ENCODE results near the gene EYA3.

EYA3 gene

GRCh38 chr1:28067523-28068090 lies 20.8 kb downstream of the EYA3 start:
- no peak overlapping the region for H3K4me3 ChIP-seq (ENCODE audit: insufficient read depth in 1 of 2, low read depth in 1 of 2, low read length in 2 of 2)
- H3K36me3 ChIP-seq (ENCODE audit: control insufficient read depth in 1 of 2, insufficient read depth in 2 of 2, low read depth in 1 of 2, low read length in 2 of 2), result no peaks in the 10 kb centered on the region
- H4K8ac ChIP-seq (ENCODE audit: low read length), result no peak overlapping the region
- H4K91ac ChIP-seq (ENCODE audit: low read length), result no peak overlapping the region
- no peak overlapping the region for H3K4me2 ChIP-seq (ENCODE audit: low read length, poor library complexity, severe bottlenecking)
- no peak overlapping the region for H3K23ac ChIP-seq (ENCODE audit: low read length in 2 of 2)
- no peak overlapping the region for H2AK5ac ChIP-seq (ENCODE audit: low read length, severe bottlenecking)
- no peak overlapping the region for H2BK120ac ChIP-seq (ENCODE audit: low read depth, low read length)
- no peak overlapping the region for H3K4ac ChIP-seq (ENCODE audit: low read depth in 1 of 2, low read length in 2 of 2)
- H3K4me1 ChIP-seq (ENCODE audit: control insufficient read depth, insufficient read depth, low read depth, low read length), result peaks cover 9% of the 10 kb centered on the region
- H3K27ac ChIP-seq (ENCODE audit: low read length, poor library complexity, severe bottlenecking), result no peak overlapping the region
- no peak overlapping the region for H2BK12ac ChIP-seq (ENCODE audit: low read length in 2 of 2)
- H2BK15ac ChIP-seq (ENCODE audit: low read depth, poor library complexity, severe bottlenecking), result no peak overlapping the region
- WGBS, result no CpG with 5 or more reads among the region's 2 CpGs
- peak overlapping the region; percentile 9 for H3K9ac ChIP-seq (ENCODE audit: low read length)
- no peak overlapping the region for H2AFZ ChIP-seq (ENCODE audit: low read depth, low read length)
- no peak overlapping the region for H3K14ac ChIP-seq (ENCODE audit: low read length in 2 of 2)
- no peak overlapping the region for H3K18ac ChIP-seq (ENCODE audit: low read depth in 1 of 2, low read length in 2 of 2)
- H2BK5ac ChIP-seq (ENCODE audit: low read depth, low read length, poor library complexity, severe bottlenecking), result no peak overlapping the region
- peaks cover 4% of the 10 kb centered on the region for H3K79me1 ChIP-seq (replicated peaks; ENCODE audit: low read length, poor library complexity, severe bottlenecking)
- no peaks in the 10 kb centered on the region for H3K27me3 ChIP-seq (ENCODE audit: control insufficient read depth in 1 of 2, insufficient read depth in 1 of 2, low read length in 2 of 2)
- DNase-seq, result no peak
- no peaks in the 10 kb centered on the region for H3K9me3 ChIP-seq (ENCODE audit: control insufficient read depth, low read length)

GRCh38 chr1:28066393-28067154 lies 21.8 kb downstream of the EYA3 start:
- no peak overlapping the region for H2BK120ac ChIP-seq (ENCODE audit: low read depth, low read length)
- no peak overlapping the region for H2BK15ac ChIP-seq (ENCODE audit: low read depth, poor library complexity, severe bottlenecking)
- H3K14ac ChIP-seq (ENCODE audit: low read length in 2 of 2), result no peak overlapping the region
- H4K91ac ChIP-seq (ENCODE audit: low read length), result no peak overlapping the region
- no peak overlapping the region for H3K9ac ChIP-seq (ENCODE audit: low read length)
- no peak overlapping the region for H3K23ac ChIP-seq (ENCODE audit: low read length in 2 of 2)
- H3K27me3 ChIP-seq (ENCODE audit: control insufficient read depth in 1 of 2, insufficient read depth in 1 of 2, low read length in 2 of 2), result no peaks in the 10 kb centered on the region
- H2BK12ac ChIP-seq (ENCODE audit: low read length in 2 of 2), result no peak overlapping the region
- peak overlapping the region; percentile 44 for H2BK5ac ChIP-seq (ENCODE audit: low read depth, low read length, poor library complexity, severe bottlenecking)
- no peak overlapping the region for H3K27ac ChIP-seq (ENCODE audit: low read length, poor library complexity, severe bottlenecking)
- no peak overlapping the region for H2AFZ ChIP-seq (ENCODE audit: low read depth, low read length)
- no peak overlapping the region for H3K4me2 ChIP-seq (ENCODE audit: low read length, poor library complexity, severe bottlenecking)
- H3K9me3 ChIP-seq (ENCODE audit: control insufficient read depth, low read length), result no peaks in the 10 kb centered on the region
- no peak overlapping the region for H2AK5ac ChIP-seq (ENCODE audit: low read length, severe bottlenecking)
- H4K8ac ChIP-seq (ENCODE audit: low read length), result no peak overlapping the region
- peaks cover 5% of the 10 kb centered on the region for H3K79me1 ChIP-seq (replicated peaks; ENCODE audit: low read length, poor library complexity, severe bottlenecking)
- no peak overlapping the region for H3K4me3 ChIP-seq (ENCODE audit: insufficient read depth in 1 of 2, low read depth in 1 of 2, low read length in 2 of 2)
- no peak overlapping the region for H3K18ac ChIP-seq (ENCODE audit: low read depth in 1 of 2, low read length in 2 of 2)
- DNase-seq, result no peak
- peaks cover 9% of the 10 kb centered on the region for H3K4me1 ChIP-seq (ENCODE audit: control insufficient read depth, insufficient read depth, low read depth, low read length)
- H3K36me3 ChIP-seq (ENCODE audit: control insufficient read depth in 1 of 2, insufficient read depth in 2 of 2, low read depth in 1 of 2, low read length in 2 of 2), result no peaks in the 10 kb centered on the region
- WGBS, result no CpG with 5 or more reads among the region's 3 CpGs
- H3K4ac ChIP-seq (ENCODE audit: low read depth in 1 of 2, low read length in 2 of 2), result no peak overlapping the region

- Histone ChIP-seq H3K18ac (ENCODE audit: low read depth in 1 of 2, low read length in 2 of 2) (no peak overlapping the region), H3K27ac (ENCODE audit: low read length, poor library complexity, severe bottlenecking) (no peak overlapping the region), H3K4ac (ENCODE audit: low read depth in 1 of 2, low read length in 2 of 2) (no peak overlapping the region), H3K14ac (ENCODE audit: low read length in 2 of 2) (no peak overlapping the region), H3K4me1 (ENCODE audit: control insufficient read depth, insufficient read depth, low read depth, low read length) (peaks cover 5% of the 10 kb centered on the region), H2BK12ac (ENCODE audit: low read length in 2 of 2) (no peak overlapping the region), H3K4me2 (ENCODE audit: low read length, poor library complexity, severe bottlenecking) (no peak overlapping the region), H3K36me3 (ENCODE audit: control insufficient read depth in 1 of 2, insufficient read depth in 2 of 2, low read depth in 1 of 2, low read length in 2 of 2) (no peaks in the 10 kb centered on the region), H2AFZ (ENCODE audit: low read depth, low read length) (no peak overlapping the region), H2BK5ac (ENCODE audit: low read depth, low read length, poor library complexity, severe bottlenecking) (no peak overlapping the region), H3K27me3 (ENCODE audit: control insufficient read depth in 1 of 2, insufficient read depth in 1 of 2, low read length in 2 of 2) (no peaks in the 10 kb centered on the region), H3K79me1 (replicated peaks; ENCODE audit: low read length, poor library complexity, severe bottlenecking) (peaks cover 5% of the 10 kb centered on the region), H3K4me3 (ENCODE audit: insufficient read depth in 1 of 2, low read depth in 1 of 2, low read length in 2 of 2) (no peak overlapping the region), H2AK5ac (ENCODE audit: low read length, severe bottlenecking) (no peak overlapping the region), H2BK15ac (ENCODE audit: low read depth, poor library complexity, severe bottlenecking) (no peak overlapping the region), H4K8ac (ENCODE audit: low read length) (no peak overlapping the region), H3K9ac (ENCODE audit: low read length) (no peak overlapping the region), H3K23ac (ENCODE audit: low read length in 2 of 2) (no peak overlapping the region), H3K9me3 (ENCODE audit: control insufficient read depth, low read length) (no peaks in the 10 kb centered on the region), H4K91ac (ENCODE audit: low read length) (no peak overlapping the region), H2BK120ac (ENCODE audit: low read depth, low read length) (no peak overlapping the region)
- no CpG with 5 or more reads among the region's 5 CpGs for WGBS
- DNase-seq, result peak; percentile 72
These were observed 24.3 kb downstream of the EYA3 start for GRCh38 chr1:28064064-28064463.

- Histone ChIP-seq H4K8ac (ENCODE audit: low read length) (no peak overlapping the region), H3K4me2 (ENCODE audit: low read length, poor library complexity, severe bottlenecking) (no peak overlapping the region), H2BK12ac (ENCODE audit: low read length in 2 of 2) (no peak overlapping the region), H3K4ac (ENCODE audit: low read depth in 1 of 2, low read length in 2 of 2) (no peak overlapping the region), H3K4me3 (ENCODE audit: insufficient read depth in 1 of 2, low read depth in 1 of 2, low read length in 2 of 2) (no peak overlapping the region), H2BK120ac (ENCODE audit: low read depth, low read length) (no peak overlapping the region), H3K79me1 (replicated peaks; ENCODE audit: low read length, poor library complexity, severe bottlenecking) (peaks cover 7% of the 10 kb centered on the region), H3K23ac (ENCODE audit: low read length in 2 of 2) (no peak overlapping the region), H3K9me3 (ENCODE audit: control insufficient read depth, low read length) (no peaks in the 10 kb centered on the region), H3K14ac (ENCODE audit: low read length in 2 of 2) (no peak overlapping the region), H3K36me3 (ENCODE audit: control insufficient read depth in 1 of 2, insufficient read depth in 2 of 2, low read depth in 1 of 2, low read length in 2 of 2) (no peaks in the 10 kb centered on the region), H3K18ac (ENCODE audit: low read depth in 1 of 2, low read length in 2 of 2) (no peak overlapping the region), H3K4me1 (ENCODE audit: control insufficient read depth, insufficient read depth, low read depth, low read length) (peaks cover 4% of the 10 kb centered on the region), H3K27me3 (ENCODE audit: control insufficient read depth in 1 of 2, insufficient read depth in 1 of 2, low read length in 2 of 2) (no peaks in the 10 kb centered on the region), H2AK5ac (ENCODE audit: low read length, severe bottlenecking) (no peak overlapping the region), H2AFZ (ENCODE audit: low read depth, low read length) (no peak overlapping the region), H2BK15ac (ENCODE audit: low read depth, poor library complexity, severe bottlenecking) (no peak overlapping the region), H3K9ac (ENCODE audit: low read length) (no peak overlapping the region), H2BK5ac (ENCODE audit: low read depth, low read length, poor library complexity, severe bottlenecking) (no peak overlapping the region), H4K91ac (ENCODE audit: low read length) (no peak overlapping the region), H3K27ac (ENCODE audit: low read length, poor library complexity, severe bottlenecking) (no peak overlapping the region)
- WGBS, result 77% methylated on average over 4 of the region's 7 CpGs
- DNase-seq, result peak; percentile 72
These were observed 25.6 kb downstream of the EYA3 start for GRCh38 chr1:28062806-28063205.
